ENCODE data around the gene CSNK1G1.
"Not testable (repeated sequence)": the region's sequence is repeated elsewhere in the genome, so short reads cannot be mapped to it uniquely, and the experiment has no call there.

The CSNK1G1 gene

GRCh38 chr15:64379216-64379960 lies 23.4 kb upstream of the CSNK1G1 start:
- H3K36me3 ChIP-seq (ENCODE audit: control insufficient read depth, insufficient read depth, low read length): peaks cover 9% of the 10 kb centered on the region
- H3K4me3 ChIP-seq (ENCODE audit: low read depth, low read length): peak overlapping the region; percentile 5
- no peaks in the 10 kb centered on the region for H3K9me3 ChIP-seq (ENCODE audit: control insufficient read depth, insufficient read depth, low read length)
- H3K9ac ChIP-seq (ENCODE audit: low read depth, low read length): no peak overlapping the region
- peaks cover 3% of the 10 kb centered on the region for H3K27me3 ChIP-seq (ENCODE audit: control insufficient read depth, insufficient read depth, low read length)
- H3K4me1 ChIP-seq (ENCODE audit: control insufficient read depth, insufficient read depth, low read length): no peaks in the 10 kb centered on the region

DNA sequence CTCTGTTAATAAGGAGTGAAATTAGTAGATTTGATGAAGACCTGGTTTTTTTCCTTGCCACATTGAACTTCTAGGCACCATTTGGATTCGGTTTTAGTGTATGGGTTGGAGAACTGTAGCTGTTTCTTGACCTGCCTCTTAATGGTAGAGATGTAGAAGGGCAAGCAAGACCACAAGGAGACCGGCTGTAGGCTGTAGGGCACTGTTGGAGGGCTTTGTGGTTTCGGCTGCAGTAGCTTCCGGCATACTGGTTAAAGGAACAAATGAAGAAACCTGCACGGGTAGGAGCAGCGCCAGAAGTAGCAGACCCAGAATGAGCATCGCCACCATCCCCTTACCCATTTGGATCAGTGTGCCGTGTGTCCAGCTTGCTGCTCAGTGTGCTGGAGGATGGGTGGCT lies 17.4 kb upstream of the CSNK1G1 start:
- H3K4me1 ChIP-seq (ENCODE audit: control insufficient read depth, insufficient read depth, low read length): no peaks in the 10 kb centered on the region
- H3K27me3 ChIP-seq (ENCODE audit: control insufficient read depth, insufficient read depth, low read length): no peaks in the 10 kb centered on the region
- no peak overlapping the region for H3K9ac ChIP-seq (ENCODE audit: low read depth, low read length)
- H3K36me3 ChIP-seq (ENCODE audit: control insufficient read depth, insufficient read depth, low read length): peaks cover 17% of the 10 kb centered on the region
- H3K4me3 ChIP-seq (ENCODE audit: low read depth, low read length): no peak overlapping the region
- H3K9me3 ChIP-seq (ENCODE audit: control insufficient read depth, insufficient read depth, low read length): no peaks in the 10 kb centered on the region

- H3K4me1 ChIP-seq (ENCODE audit: control insufficient read depth, insufficient read depth, low read length); H3K27me3 ChIP-seq (ENCODE audit: control insufficient read depth, insufficient read depth, low read length); H3K4me3 ChIP-seq (ENCODE audit: low read depth, low read length); H3K9me3 ChIP-seq (ENCODE audit: control insufficient read depth, insufficient read depth, low read length); H3K9ac ChIP-seq (ENCODE audit: low read depth, low read length): not testable (repeated sequence)
- H3K36me3 ChIP-seq (ENCODE audit: control insufficient read depth, insufficient read depth, low read length): peaks cover 13% of the 10 kb centered on the region
Observed at GRCh38 chr15:64371383-64371782, 15.4 kb upstream of the CSNK1G1 start.

GRCh38 chr15:64369078-64369607 lies 13.2 kb upstream of the CSNK1G1 start:
- H3K4me1 ChIP-seq (ENCODE audit: control insufficient read depth, insufficient read depth, low read length): no peaks in the 10 kb centered on the region
- no peaks in the 10 kb centered on the region for H3K9me3 ChIP-seq (ENCODE audit: control insufficient read depth, insufficient read depth, low read length)
- no peak overlapping the region for H3K4me3 ChIP-seq (ENCODE audit: low read depth, low read length)
- H3K27me3 ChIP-seq (ENCODE audit: control insufficient read depth, insufficient read depth, low read length): no peaks in the 10 kb centered on the region
- no peak overlapping the region for H3K9ac ChIP-seq (ENCODE audit: low read depth, low read length)
- peaks cover 8% of the 10 kb centered on the region for H3K36me3 ChIP-seq (ENCODE audit: control insufficient read depth, insufficient read depth, low read length)

DNA sequence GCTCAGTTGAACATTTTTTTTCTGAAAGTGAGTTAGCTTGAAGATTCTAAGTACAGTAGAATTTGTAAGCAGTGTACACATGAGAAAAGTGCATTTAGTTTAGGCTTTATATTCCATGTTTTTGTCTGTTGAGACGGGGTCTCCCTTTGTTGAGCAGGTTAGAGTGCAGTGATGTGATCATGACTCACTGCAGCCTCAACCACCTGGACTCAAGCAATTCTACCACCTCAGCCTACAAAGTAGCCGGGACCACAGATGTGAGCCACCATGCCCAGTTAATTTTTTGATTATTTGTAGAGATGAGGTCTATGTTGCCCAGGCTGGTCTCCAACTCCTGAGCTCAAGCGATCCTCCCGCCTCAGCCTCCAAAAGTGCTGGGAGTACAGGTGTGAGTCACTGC lies 5.3 kb upstream of the CSNK1G1 start:
- Histone ChIP-seq H3K27me3 (ENCODE audit: control insufficient read depth, insufficient read depth, low read length) (no peaks in the 10 kb centered on the region), H3K36me3 (ENCODE audit: control insufficient read depth, insufficient read depth, low read length) (no peaks in the 10 kb centered on the region), H3K9ac (ENCODE audit: low read depth, low read length) (no peak overlapping the region), H3K4me1 (ENCODE audit: control insufficient read depth, insufficient read depth, low read length) (peaks cover 2% of the 10 kb centered on the region), H3K4me3 (ENCODE audit: low read depth, low read length) (no peak overlapping the region), H3K9me3 (ENCODE audit: control insufficient read depth, insufficient read depth, low read length) (no peaks in the 10 kb centered on the region)

DNA sequence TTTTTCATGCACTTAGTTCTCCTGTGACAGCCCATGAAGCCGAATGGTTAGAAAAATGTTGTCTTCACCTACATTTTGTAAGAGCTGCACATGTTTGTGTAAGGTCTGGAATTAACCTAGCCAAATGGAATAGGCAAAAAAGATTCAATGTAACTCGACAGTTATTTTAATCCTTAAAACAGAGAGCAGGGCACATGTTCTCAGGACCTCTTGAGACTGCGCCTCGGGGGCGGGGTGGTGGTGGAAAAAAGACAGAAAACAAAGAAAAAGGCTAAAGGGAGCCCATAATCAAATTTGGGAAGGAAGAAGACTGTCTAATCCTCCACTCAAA lies 702 bp upstream of the CSNK1G1 start:
- H3K9ac ChIP-seq (ENCODE audit: low read depth, low read length): no peak overlapping the region
- no peaks in the 10 kb centered on the region for H3K27me3 ChIP-seq (ENCODE audit: control insufficient read depth, insufficient read depth, low read length)
- H3K36me3 ChIP-seq (ENCODE audit: control insufficient read depth, insufficient read depth, low read length): no peaks in the 10 kb centered on the region
- H3K4me1 ChIP-seq (ENCODE audit: control insufficient read depth, insufficient read depth, low read length): peaks cover 2% of the 10 kb centered on the region
- H3K9me3 ChIP-seq (ENCODE audit: control insufficient read depth, insufficient read depth, low read length): no peaks in the 10 kb centered on the region
- H3K4me3 ChIP-seq (ENCODE audit: low read depth, low read length): peak overlapping the region; percentile 96

- Histone ChIP-seq H3K9ac (ENCODE audit: low read depth, low read length) (peak overlapping the region; percentile 94), H3K4me3 (ENCODE audit: low read depth, low read length) (peak overlapping the region; percentile 96), H3K4me1 (ENCODE audit: control insufficient read depth, insufficient read depth, low read length) (peaks cover 2% of the 10 kb centered on the region), H3K9me3 (ENCODE audit: control insufficient read depth, insufficient read depth, low read length) (no peaks in the 10 kb centered on the region), H3K27me3 (ENCODE audit: control insufficient read depth, insufficient read depth, low read length) (no peaks in the 10 kb centered on the region), H3K36me3 (ENCODE audit: control insufficient read depth, insufficient read depth, low read length) (no peaks in the 10 kb centered on the region)
Observed at GRCh38 chr15:64355348-64355943, 527 bp downstream of the CSNK1G1 start.

GRCh38 chr15:64354688-64355344 lies 1.2 kb downstream of the CSNK1G1 start:
- Histone ChIP-seq H3K27me3 (ENCODE audit: control insufficient read depth, insufficient read depth, low read length) (no peaks in the 10 kb centered on the region), H3K9ac (ENCODE audit: low read depth, low read length) (peak overlapping the region; percentile 94), H3K4me3 (ENCODE audit: low read depth, low read length) (peak overlapping the region; percentile 96), H3K9me3 (ENCODE audit: control insufficient read depth, insufficient read depth, low read length) (no peaks in the 10 kb centered on the region), H3K4me1 (ENCODE audit: control insufficient read depth, insufficient read depth, low read length) (peaks cover 2% of the 10 kb centered on the region), H3K36me3 (ENCODE audit: control insufficient read depth, insufficient read depth, low read length) (no peaks in the 10 kb centered on the region)

DNA sequence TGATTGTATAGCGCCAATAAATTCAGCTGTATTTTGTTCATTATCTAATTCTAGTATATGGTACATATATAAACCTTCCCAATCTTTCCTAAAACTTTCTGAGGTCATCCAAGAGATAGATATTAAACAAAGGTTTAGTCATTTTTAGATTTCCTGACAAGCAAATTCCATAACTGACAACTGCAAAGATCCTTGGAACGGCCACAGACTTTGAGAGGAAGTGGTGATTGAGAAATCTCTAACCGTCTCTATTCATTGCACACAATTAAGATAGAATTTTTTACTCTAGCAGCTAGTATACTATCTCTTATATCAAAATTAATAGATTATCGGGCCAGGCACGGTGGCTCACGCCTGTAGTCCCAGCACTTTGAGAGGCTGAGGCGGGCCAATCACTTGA lies 4.7 kb downstream of the CSNK1G1 start:
- Histone ChIP-seq H3K27me3 (ENCODE audit: control insufficient read depth, insufficient read depth, low read length) (no peaks in the 10 kb centered on the region), H3K4me1 (ENCODE audit: control insufficient read depth, insufficient read depth, low read length) (no peaks in the 10 kb centered on the region), H3K9me3 (ENCODE audit: control insufficient read depth, insufficient read depth, low read length) (no peaks in the 10 kb centered on the region), H3K36me3 (ENCODE audit: control insufficient read depth, insufficient read depth, low read length) (no peaks in the 10 kb centered on the region), H3K4me3 (ENCODE audit: low read depth, low read length) (no peak overlapping the region), H3K9ac (ENCODE audit: low read depth, low read length) (no peak overlapping the region)

- Histone ChIP-seq H3K27me3 (ENCODE audit: control insufficient read depth, insufficient read depth, low read length) (no peaks in the 10 kb centered on the region), H3K9ac (ENCODE audit: low read depth, low read length) (no peak overlapping the region), H3K36me3 (ENCODE audit: control insufficient read depth, insufficient read depth, low read length) (no peaks in the 10 kb centered on the region), H3K4me3 (ENCODE audit: low read depth, low read length) (no peak overlapping the region), H3K4me1 (ENCODE audit: control insufficient read depth, insufficient read depth, low read length) (no peaks in the 10 kb centered on the region), H3K9me3 (ENCODE audit: control insufficient read depth, insufficient read depth, low read length) (no peaks in the 10 kb centered on the region)
Observed at GRCh38 chr15:64349375-64349774, 6.6 kb downstream of the CSNK1G1 start.

GRCh38 chr15:64348455-64348854 lies 7.5 kb downstream of the CSNK1G1 start:
- H3K4me1 ChIP-seq (ENCODE audit: control insufficient read depth, insufficient read depth, low read length): no peaks in the 10 kb centered on the region
- no peak overlapping the region for H3K4me3 ChIP-seq (ENCODE audit: low read depth, low read length)
- no peaks in the 10 kb centered on the region for H3K9me3 ChIP-seq (ENCODE audit: control insufficient read depth, insufficient read depth, low read length)
- H3K36me3 ChIP-seq (ENCODE audit: control insufficient read depth, insufficient read depth, low read length): no peaks in the 10 kb centered on the region
- H3K9ac ChIP-seq (ENCODE audit: low read depth, low read length): no peak overlapping the region
- no peaks in the 10 kb centered on the region for H3K27me3 ChIP-seq (ENCODE audit: control insufficient read depth, insufficient read depth, low read length)

DNA sequence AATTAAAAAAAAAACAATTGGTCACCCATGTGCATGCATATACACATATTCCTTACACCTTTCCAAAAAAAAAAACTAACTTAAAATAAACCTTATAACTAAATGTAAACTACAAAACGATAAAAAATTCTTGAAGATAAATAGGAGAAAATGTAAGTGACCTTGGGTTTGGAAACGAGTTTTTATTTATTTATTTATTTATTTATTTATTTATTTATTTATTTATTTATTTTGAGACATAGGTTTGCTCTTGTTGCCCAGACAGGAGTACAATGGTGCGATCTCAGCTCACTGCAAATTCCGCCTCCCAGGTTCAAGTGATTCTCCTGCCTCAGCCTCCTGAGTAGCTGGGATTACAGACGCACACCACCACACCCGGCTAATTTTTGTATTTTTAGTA lies 9.7 kb downstream of the CSNK1G1 start:
- not testable (repeated sequence) for H3K27me3 ChIP-seq (ENCODE audit: control insufficient read depth, insufficient read depth, low read length); H3K9ac ChIP-seq (ENCODE audit: low read depth, low read length); H3K4me1 ChIP-seq (ENCODE audit: control insufficient read depth, insufficient read depth, low read length); H3K9me3 ChIP-seq (ENCODE audit: control insufficient read depth, insufficient read depth, low read length); H3K36me3 ChIP-seq (ENCODE audit: control insufficient read depth, insufficient read depth, low read length); H3K4me3 ChIP-seq (ENCODE audit: low read depth, low read length)
